ENCODE measurements around the gene DDX1.

- no peak for TF ChIP-seq REST (IDR thresholded peaks at IDR 0.05; ENCODE audit: low read depth)
- no peak for TF ChIP-seq YY1 (IDR thresholded peaks at IDR 0.05; ENCODE audit: low read depth)
- TF ChIP-seq EP300 (IDR thresholded peaks at IDR 0.05; ENCODE audit: borderline replicate concordance), result no peak
- no peak for TF ChIP-seq MAX (IDR thresholded peaks at IDR 0.05)
- TF ChIP-seq USF1 (IDR thresholded peaks at IDR 0.05), result no peak
- TF ChIP-seq EGR1 (IDR thresholded peaks at IDR 0.05), result no peak
- no peak for TF ChIP-seq TAF1 (IDR thresholded peaks at IDR 0.05; ENCODE audit: low read depth)
- no peak for TF ChIP-seq RAD21 (IDR thresholded peaks at IDR 0.05; ENCODE audit: low read depth)
- TF ChIP-seq FOXM1 (IDR thresholded peaks at IDR 0.05; ENCODE audit: borderline replicate concordance, low read depth), result no peak
- no peak for TF ChIP-seq NFIC (IDR thresholded peaks at IDR 0.05)
- no peak for TF ChIP-seq CEBPB (IDR thresholded peaks at IDR 0.05)
- no peak for TF ChIP-seq TCF12 (IDR thresholded peaks at IDR 0.05; ENCODE audit: low read depth)
- TF ChIP-seq CREB1 (IDR thresholded peaks at IDR 0.05; ENCODE audit: low read depth), result no peak
- TF ChIP-seq TEAD4 (IDR thresholded peaks at IDR 0.05), result no peak
Measured at GRCh38 chr2:15633043-15633970, 41.6 kb downstream of the DDX1 start.

Measured in Ishikawa (cell line).